ENCODE results near the gene VPS45. TPM values are rescaled to one million over a fixed set of nuclear protein-coding genes. Genes with fewer than 3 reads are reported as not detected.
"Not testable (repeated sequence)": the region's sequence is repeated elsewhere in the genome, so short reads cannot be mapped to it uniquely, and the experiment has no call there.

Gene VPS45
- total RNA-seq, 4 donors from 2014 or later = 27.7 to 30.9 (median 29.3) TPM

DNA sequence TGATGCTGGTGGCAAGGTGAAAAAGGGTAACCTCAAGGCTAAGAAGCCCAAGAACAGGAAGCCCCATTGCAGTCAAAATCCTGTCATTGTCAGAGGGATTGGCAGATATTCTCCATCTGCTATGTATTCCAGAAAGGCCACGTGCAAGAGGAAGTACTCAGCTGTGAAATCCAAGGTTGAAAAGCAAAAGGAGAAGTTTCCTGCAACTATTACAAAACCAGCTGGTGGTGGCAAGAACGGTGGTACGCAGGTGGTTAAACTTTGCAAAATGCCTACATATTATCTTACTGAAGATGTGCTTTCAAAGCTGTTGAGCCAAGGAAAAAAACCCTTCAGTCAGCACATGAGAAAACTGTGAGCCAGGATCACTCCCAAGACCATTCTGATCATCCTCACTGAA, 13.7 kb upstream of the VPS45 start:
- WGBS, 2 donors = 47 to 67% methylated on average over 3 of the region's 3 CpGs
- no peak overlapping the region for H3K4me3 ChIP-seq (ENCODE audit: low read depth, poor library complexity, severe bottlenecking)
- TF ChIP-seq CTCF (IDR thresholded peaks at IDR 0.05) (no peak), POLR2A (IDR thresholded peaks at IDR 0.05) (no peak)
- intact Hi-C loops (cut with DNase I; ENCODE audit: low total_unique reads) = no loop called here
- no peak for DNase-seq (ENCODE audit: low spot score in 2 of 2)

- not testable (repeated sequence) for DNase-seq (ENCODE audit: low spot score in 2 of 2); H3K4me3 ChIP-seq (ENCODE audit: low read depth, poor library complexity, severe bottlenecking)
- 90 to 97% methylated on average over 4 of the region's 4 CpGs for WGBS, 2 donors
- intact Hi-C loops (cut with DNase I; ENCODE audit: low total_unique reads) = loop anchor here (5.0 kb wide), 1 partner anchor 93 kb away; no protein-coding TSS in a partner anchor
Observed at GRCh38 chr1:150055507-150055906, 12.1 kb upstream of the VPS45 start.

- WGBS, 2 donors = 51 to 55% methylated on average over 1 of the region's 1 CpG
- TF ChIP-seq CTCF (IDR thresholded peaks at IDR 0.05) (no peak), POLR2A (IDR thresholded peaks at IDR 0.05) (no peak)
- H3K4me3 ChIP-seq (ENCODE audit: low read depth, poor library complexity, severe bottlenecking) = no peak overlapping the region
- intact Hi-C loops (cut with DNase I; ENCODE audit: low total_unique reads) = loop anchor here (5.0 kb wide), 1 partner anchor 94 kb away; no protein-coding TSS in a partner anchor
- no peak for DNase-seq (ENCODE audit: low spot score in 2 of 2)
Observed at GRCh38 chr1:150056407-150056806, 11.2 kb upstream of the VPS45 start.

DNA sequence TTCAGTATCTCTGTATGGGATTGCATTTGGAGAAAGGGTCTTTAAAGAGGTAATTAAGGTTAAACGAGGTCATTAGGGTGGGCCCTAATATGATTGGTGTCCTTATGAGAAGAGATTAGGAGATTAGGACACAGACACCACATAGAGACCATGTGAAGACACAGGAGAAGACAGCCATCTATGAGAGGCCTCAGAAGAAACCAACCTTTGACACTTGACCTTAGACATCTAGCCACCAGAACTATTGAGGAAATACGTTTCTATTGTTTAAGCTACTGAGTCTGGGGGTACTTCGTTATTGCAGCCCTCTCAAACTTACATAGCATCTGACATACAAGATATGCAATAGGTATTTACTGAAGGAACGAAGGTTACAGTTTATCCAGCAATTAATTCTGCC, 7.3 kb upstream of the VPS45 start:
- intact Hi-C loops (cut with DNase I; ENCODE audit: low total_unique reads) = no loop called here
- H3K4me3 ChIP-seq (ENCODE audit: low read depth, poor library complexity, severe bottlenecking) = no peak overlapping the region
- no peak for TF ChIP-seq CTCF (IDR thresholded peaks at IDR 0.05)
- TF ChIP-seq POLR2A (IDR thresholded peaks at IDR 0.05) = no peak
- WGBS, 2 donors = 75 to 81% methylated on average over 4 of the region's 4 CpGs
- DNase-seq (ENCODE audit: low spot score in 2 of 2) = no peak

DNA sequence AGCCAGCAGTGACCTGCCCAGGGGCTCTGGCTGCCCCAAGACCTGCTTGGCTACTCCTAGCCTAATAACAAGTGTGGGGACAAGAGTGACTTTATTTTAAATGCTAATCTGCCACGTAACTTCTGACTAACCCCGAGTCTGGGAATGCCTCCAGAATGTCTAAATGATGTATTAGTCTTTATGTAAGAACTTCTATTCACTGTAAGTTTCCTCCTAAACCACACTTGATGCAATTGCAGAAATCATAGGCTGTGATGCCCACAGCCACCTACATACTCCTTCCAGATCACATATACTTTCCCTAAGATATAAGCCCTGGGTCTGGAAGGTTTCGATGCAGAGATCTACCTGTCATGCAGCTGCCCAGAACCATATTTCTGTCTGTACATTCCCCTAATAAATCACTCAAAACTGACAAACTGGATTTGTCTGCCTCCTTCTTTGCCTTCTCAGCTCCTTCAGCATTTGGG, 5.9 kb upstream of the VPS45 start:
- WGBS, 2 donors = 35% methylated on average over 3 of the region's 3 CpGs
- no peak for TF ChIP-seq POLR2A (IDR thresholded peaks at IDR 0.05)
- TF ChIP-seq CTCF (IDR thresholded peaks at IDR 0.05) = no peak
- intact Hi-C loops (cut with DNase I; ENCODE audit: low total_unique reads) = no loop called here
- no peak overlapping the region for H3K4me3 ChIP-seq (ENCODE audit: low read depth, poor library complexity, severe bottlenecking)
- no peak for DNase-seq (ENCODE audit: low spot score in 2 of 2)

DNA sequence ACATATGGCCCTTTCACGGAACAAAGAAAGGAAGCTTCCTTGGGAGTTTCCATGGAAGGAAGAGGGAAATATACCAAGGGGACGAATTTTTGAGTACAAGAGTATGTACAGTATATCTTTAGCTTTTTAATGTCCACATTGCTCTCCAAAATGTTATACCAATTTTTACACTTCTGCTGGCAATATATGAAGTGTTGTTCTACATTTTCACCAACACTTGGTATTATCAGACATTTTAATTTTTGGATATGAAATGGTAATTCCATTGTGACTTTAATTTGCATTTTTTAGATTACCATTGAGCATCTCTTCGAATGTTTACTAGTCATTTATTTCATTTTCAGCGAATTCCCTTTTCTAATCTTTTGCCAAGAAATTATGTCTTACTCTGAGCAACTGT, 5.5 kb upstream of the VPS45 start:
- 82 to 86% methylated on average over 4 of the region's 4 CpGs for WGBS, 2 donors
- DNase-seq (ENCODE audit: low spot score in 2 of 2) = no peak
- no peak for TF ChIP-seq POLR2A (IDR thresholded peaks at IDR 0.05)
- TF ChIP-seq CTCF (IDR thresholded peaks at IDR 0.05) = no peak
- no peak overlapping the region for H3K4me3 ChIP-seq (ENCODE audit: low read depth, poor library complexity, severe bottlenecking)
- intact Hi-C loops (cut with DNase I; ENCODE audit: low total_unique reads) = no loop called here

All from lower leg skin (tissue), 4 donors.